GM19240 (cell line): Measurements from ENCODE around the gene GJB4.
"Not testable (repeated sequence)": the region's sequence is repeated elsewhere in the genome, so short reads cannot be mapped to it uniquely, and the experiment has no call there.

ENCODE experiments used
- DNase-seq: peaks from one replicate; pipeline ENCODE4 v3.0.0; 2011; ENCODE audit warnings: low spot score; ENCODE audit not compliant: insufficient read length

Gene GJB4

DNA sequence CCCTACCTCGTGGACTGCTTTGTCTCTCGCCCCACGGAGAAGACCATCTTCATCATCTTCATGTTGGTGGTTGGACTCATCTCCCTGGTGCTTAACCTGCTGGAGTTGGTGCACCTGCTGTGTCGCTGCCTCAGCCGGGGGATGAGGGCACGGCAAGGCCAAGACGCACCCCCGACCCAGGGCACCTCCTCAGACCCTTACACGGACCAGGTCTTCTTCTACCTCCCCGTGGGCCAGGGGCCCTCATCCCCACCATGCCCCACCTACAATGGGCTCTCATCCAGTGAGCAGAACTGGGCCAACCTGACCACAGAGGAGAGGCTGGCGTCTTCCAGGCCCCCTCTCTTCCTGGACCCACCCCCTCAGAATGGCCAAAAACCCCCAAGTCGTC is 35.2 kb downstream of the GJB4 start:
- DNase-seq = no peak

- no peak for DNase-seq
These were observed 36.4 kb downstream of the GJB4 start for GRCh38 chr1:34795916-34796315.

- DNase-seq = no peak
These were observed 37.5 kb downstream of the GJB4 start for GRCh38 chr1:34796990-34797389.

DNA sequence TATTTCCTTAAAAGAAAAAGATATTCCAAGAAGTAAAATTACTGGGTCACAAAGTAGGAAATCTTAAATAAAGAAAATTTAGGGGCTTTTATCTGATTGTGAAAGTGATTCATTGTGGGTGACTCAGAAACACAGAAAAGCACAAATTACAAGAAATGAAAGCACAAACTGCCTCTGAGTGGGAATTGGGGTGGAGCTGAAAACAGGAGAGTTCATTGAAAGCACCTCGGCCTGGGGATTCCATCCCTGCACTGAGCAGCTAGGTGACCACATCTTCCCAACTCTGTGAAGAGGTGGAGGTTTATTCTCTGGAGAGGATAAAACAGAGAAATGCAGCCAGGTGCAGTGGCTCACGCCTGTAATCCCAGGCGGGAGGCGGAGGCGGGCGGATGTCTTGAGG is 40.7 kb downstream of the GJB4 start:
- no peak for DNase-seq

- no peak for DNase-seq
These were observed 44.2 kb downstream of the GJB4 start for GRCh38 chr1:34803770-34804169.

- DNase-seq = no peak
These were observed 46.9 kb downstream of the GJB4 start for GRCh38 chr1:34806396-34806795.

DNA sequence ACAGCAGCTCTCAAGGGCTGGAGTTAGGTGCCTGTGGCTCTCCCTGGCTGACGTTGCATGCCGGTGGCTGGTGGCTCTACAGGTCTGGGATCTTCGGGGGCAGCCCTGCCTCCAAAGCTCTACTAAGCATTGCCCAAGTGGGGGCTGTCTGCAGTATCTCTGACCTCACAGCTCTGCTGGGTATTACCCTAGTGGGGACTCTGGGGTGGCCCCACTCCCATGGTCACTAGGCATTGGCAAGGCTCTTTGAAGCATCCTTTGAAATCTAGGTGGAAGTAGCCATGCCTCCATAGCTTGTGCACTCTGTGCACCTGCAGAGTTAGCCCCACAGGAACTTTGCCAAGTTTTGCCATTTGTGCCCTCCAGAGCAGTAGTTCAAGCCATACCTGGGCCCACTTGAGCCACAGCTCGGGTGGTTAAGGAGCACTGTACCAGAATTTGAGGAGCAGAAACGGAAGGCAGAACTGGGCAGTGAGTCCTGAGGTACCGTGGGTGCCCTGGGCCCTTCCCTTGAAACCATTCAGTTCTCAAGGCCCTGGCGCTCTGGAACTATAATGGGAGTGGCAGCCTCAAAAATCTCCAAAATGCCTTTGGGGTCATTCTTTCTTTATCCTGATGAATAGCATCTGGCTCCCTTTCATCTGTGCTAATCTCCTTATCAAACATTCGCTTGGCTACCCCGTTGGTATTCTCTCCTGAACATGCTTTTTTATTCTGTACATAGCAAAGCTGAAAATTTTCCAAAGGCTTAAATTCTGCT is 48.7 kb downstream of the GJB4 start:
- no peak for DNase-seq

DNA sequence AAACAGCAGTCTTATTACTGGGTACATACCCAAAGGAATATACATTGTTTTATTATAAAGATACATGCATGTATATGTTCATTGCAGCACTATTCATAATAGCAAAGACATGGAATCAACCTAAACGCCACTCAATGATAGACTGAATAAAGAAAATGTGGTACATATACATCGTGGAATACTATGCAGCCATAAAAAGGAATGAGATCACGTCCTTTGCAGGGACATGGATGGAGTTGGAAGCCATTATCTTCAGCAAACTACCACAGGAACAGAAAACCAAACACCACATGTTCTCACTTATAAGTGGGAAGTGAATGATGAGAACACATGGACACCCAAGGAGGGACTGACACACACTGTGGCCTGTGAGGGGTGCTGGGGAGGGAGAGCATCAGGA is 51.2 kb downstream of the GJB4 start:
- not testable (repeated sequence) for DNase-seq
